RCC 7860 (cell line): ENCODE data around the gene VSTM1.
A peak's percentile ranks its signal among the peaks of the same experiment; 100 is the strongest.
"Not testable (repeated sequence)": the region's sequence is repeated elsewhere in the genome, so short reads cannot be mapped to it uniquely, and the experiment has no call there.

Source experiments
- DNase-seq: peaks from one replicate; pipeline ENCODE4 v3.0.0-alpha.2; 2015; ENCODE audit warnings: low spot score
- FAIRE-seq: peaks from 2 replicates; lab custom pipeline; 2012; peaks lifted over from hg19 to GRCh38; lab: Jason Lieb, UNC

VSTM1 gene

DNA sequence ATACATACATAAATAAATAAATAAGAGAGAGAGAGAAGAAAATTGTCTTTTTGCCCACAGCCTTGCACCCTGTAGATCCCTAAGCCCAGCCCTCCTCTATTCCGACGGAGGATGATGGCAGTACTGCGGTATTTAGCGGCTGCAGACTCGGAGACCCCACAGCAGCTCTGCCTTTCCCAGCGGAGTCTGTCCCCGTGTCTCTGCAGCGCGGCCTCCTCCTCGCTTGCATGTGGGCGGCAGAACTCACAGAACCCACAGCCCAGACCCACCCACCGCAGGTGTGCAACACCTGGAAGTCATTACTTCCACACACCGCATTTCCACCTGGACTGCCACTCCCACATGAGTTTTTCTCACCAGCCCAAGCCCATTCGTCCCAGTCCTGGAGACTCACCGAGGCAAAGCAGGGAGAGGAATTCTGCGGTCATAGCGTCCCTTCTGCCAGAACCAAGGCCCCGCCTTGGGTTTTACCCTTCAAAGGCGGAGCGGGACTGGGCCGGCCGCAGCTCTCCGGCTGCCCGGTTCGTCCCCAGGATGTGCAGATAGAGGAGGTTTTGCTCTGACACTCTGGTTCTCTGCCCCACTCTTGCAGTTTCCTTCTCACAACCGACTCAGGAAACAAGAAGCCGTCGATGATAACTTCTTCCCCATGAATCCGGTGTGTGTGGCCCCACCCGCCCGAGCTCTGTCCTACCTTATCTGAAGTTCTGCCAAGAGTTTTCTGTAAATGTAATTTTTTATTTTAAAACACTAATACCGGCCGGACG lies at the start of gene VSTM1:
TSS of gene VSTM1 (minus strand) at position 548 of the 767 bp plus-strand sequence. CDS start at position 428, 120 bp downstream.
- FAIRE-seq (no peak), DNase-seq (no peak)

- no peak for DNase-seq
- FAIRE-seq, result no peak
Observed at GRCh38 chr19:54109651-54110050, 46.0 kb upstream of the VSTM1 start.

DNA sequence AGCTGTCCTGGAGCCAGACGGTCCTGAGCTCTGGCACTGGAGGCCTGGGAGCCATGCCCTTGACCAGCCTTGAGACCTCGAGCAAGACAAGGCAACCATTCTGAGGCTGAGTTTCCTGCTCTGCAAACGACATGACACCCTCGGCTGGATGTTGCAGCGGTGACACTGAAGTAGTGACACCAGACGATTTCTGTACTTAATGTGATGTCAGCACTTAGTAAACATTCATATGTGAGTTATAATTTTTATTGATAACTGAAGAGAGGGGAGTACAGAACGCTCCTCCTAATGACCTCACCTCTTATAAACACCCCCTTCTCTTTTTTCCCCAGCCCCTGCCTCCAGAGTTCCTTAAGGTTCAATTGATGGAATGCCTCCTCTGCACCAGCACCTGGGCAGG lies 44.8 kb upstream of the VSTM1 start:
- no peak for FAIRE-seq
- DNase-seq, result no peak

GRCh38 chr19:54107876-54108490 lies 44.3 kb upstream of the VSTM1 start:
- DNase-seq (no peak), FAIRE-seq (no peak)

DNA sequence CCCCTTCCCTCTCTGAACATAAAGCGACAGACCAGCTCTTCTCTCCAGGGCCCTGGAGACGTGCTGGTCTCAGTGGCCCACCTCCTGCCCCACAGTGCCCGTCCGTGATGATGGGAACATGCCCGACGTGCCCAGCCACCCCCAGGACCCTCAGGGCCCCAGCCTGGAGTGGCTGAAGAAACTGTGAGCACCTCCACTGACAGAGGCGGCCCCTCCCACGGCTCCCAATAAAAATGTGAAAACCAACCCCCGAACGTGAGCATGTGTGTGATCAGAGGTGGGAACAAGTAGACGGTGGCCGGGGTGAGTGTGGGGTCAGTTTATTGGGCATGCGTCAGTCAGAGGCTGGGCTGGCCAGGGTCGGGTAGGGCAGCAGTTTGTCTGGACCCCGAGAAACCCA lies 43.0 kb upstream of the VSTM1 start:
- FAIRE-seq (no peak), DNase-seq (no peak)

- FAIRE-seq (no peak), DNase-seq (no peak)
Observed at GRCh38 chr19:54105796-54106195, 42.1 kb upstream of the VSTM1 start.

- no peak for DNase-seq
- FAIRE-seq, result no peak
Observed at GRCh38 chr19:54104998-54105715, 41.5 kb upstream of the VSTM1 start.

- peak; percentile 67 for FAIRE-seq
Observed at GRCh38 chr19:54102421-54103169, 38.9 kb upstream of the VSTM1 start, which contains the start of gene NDUFA3. Gene NDUFA3 (plus strand): TSS chr19:54102855. CDS start chr19:54102879, 24 bp downstream.

GRCh38 chr19:54100561-54100960 lies 36.9 kb upstream of the VSTM1 start, which contains the start of gene OSCAR:
Gene OSCAR (minus strand): TSS chr19:54100803. CDS start chr19:54100792, 11 bp downstream.
- DNase-seq (no peak), FAIRE-seq (no peak)

More at GRCh38 chr19:54102421-54103169, 38.9 kb upstream of the VSTM1 start, which contains the start of gene NDUFA3:
- peak; percentile 94 for DNase-seq

DNA sequence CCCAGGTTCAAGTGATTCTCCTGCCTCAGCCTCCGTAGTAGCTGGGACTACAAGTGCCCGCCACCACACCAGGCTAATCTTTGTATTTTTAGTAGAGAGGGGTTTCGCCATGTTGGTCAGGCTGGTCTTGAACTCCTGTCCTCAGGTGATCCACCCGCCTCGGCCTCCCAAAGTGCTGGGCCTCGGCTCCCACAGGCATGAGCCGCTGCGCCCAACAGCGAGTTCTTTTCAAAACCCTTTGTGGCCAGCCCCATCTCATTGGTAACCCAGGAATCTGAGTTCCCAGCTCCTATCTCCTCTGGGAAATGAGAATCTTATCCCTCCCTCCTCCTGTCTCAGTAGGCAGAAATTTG lies 36.2 kb upstream of the VSTM1 start:
- FAIRE-seq, result not testable (repeated sequence)

DNA sequence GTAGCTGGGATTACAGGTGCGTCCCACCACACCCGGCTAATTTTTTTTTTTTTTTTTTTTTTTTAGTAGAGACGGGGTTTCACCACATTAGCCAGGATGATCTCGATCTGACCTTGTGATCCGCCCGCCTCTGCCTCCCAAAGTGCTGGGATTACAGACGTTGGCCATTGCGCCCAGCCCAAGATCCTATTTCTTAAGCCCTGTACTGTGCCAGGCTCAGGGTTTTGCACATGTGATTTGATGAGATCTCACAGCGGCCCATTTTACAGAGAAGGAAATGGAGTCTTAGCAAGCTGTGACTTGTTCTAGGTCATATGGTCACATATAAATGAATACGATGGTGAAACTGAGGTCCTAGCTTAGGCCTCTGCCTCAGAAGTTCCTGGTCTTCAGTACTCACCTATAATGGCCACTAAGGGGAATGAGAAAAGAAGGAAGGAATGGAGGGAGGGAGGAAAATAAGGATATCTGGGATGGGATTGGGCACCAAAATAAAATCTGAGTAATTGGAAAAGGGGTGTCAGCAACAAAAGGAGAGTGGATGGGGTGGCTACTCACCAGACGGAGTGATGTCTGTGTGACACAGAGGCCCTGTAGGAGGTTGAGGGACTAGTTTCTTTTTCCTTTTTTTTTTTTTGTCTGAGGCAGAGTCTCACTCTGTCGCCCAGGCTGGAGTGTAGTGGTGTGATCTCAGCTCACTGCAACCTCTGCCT lies 35.6 kb upstream of the VSTM1 start:
- DNase-seq (no peak), FAIRE-seq (no peak)

More for the DNA sequence above, 36.2 kb upstream of the VSTM1 start:
- not testable (repeated sequence) for DNase-seq

DNA sequence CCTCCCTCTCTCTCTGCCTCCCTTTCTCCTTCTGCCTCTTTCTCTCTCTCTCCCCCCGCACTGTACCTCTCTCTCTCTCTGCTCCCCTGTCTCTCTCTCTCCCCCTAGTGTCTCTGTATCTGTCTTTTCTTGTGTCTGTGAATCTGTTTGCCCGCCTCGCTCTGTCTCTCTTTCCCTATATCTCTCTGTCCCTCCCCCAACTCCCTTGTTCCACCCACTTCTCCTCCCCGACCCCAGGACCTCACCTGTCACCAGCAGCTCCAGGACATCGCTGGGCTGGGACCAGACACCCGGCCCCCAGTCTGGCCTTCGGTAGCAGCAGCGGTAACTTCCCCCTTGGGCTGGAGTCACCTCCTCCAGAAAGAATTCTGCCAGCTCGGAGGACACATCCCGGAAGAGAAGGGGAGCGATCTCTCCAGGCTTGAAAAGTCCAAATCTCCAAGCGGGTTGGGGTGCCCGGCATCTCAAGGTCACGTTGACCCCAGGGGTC lies 33.0 kb upstream of the VSTM1 start:
- FAIRE-seq (no peak), DNase-seq (peak; percentile 11)

- FAIRE-seq, result not testable (repeated sequence)
Observed at GRCh38 chr19:54095859-54096616, 32.3 kb upstream of the VSTM1 start.

DNA sequence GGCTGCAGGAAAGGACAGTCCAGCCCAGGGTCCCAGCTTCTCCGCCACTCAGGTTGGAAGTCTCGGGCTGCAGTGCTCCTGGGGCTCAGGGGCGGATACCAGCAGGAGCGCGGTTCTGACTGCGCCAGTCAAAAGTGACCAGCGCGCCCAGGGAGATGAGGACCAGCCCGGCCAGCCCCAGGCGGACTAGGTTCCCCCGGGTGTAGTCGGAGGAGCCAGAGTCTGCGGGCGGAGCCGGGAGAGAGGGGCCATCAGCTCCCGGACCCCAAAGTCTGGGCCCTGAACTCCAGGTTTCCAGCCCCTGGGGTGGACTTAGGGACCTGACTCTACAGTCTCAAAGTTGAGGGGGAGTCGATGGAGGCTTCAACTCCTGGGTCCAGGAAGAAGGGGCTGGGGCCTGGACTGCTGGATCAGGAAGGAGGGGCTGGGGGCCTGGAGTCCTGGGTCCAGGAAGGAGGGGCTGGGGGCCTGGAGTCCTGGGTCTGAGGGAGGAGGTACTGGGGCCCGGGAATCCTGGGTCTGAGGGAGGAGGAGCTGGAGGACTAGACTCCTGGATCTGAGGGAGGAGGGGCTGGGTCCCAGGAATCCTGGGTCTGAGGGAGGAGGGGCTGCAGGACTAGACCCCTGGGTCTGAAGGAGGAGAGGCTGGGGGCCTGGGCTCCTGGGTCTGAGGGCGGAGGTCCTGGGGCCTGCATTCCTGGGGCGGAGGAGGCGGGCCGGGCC lies 31.6 kb upstream of the VSTM1 start:
- DNase-seq (no peak), FAIRE-seq (no peak)

More at GRCh38 chr19:54095859-54096616, 32.3 kb upstream of the VSTM1 start:
- not testable (repeated sequence) for DNase-seq

- no peak for DNase-seq
- no peak for FAIRE-seq
Observed at GRCh38 chr19:54094426-54095000, 30.8 kb upstream of the VSTM1 start.

DNA sequence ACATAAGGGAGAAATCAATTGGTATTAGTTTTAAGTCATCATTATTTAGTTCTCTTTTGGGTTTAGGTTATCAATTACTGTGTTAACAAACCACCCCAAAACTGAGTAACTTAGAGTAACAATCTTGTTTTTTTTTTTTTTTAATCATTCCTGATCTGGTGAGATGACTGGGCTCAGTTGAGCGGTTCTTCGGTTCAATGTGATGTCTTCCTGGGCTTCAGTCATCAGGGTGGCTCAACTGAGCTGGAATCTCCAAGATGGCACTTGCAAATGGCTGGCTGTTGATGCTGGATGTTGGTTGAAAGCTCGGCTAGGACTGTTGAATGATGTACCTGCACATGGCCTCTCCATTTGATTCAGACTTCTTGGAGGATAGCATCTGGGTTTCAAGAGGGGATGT lies 20.7 kb upstream of the VSTM1 start:
- FAIRE-seq, result no peak
- no peak for DNase-seq

- no peak for FAIRE-seq
Observed at GRCh38 chr19:54081032-54081431, 17.3 kb upstream of the VSTM1 start, which contains the start of gene TARM1. Gene TARM1 (minus strand): TSS chr19:54081365. CDS start chr19:54081340, 25 bp downstream.

GRCh38 chr19:54077334-54077733 lies 13.6 kb upstream of the VSTM1 start:
- FAIRE-seq, result no peak
- no peak for DNase-seq

More at GRCh38 chr19:54081032-54081431, 17.3 kb upstream of the VSTM1 start, which contains the start of gene TARM1:
- no peak for DNase-seq
